Loucy (cell line): ENCODE measurements around the gene SSX2B.
"Not testable (repeated sequence)": the region's sequence is repeated elsewhere in the genome, so short reads cannot be mapped to it uniquely, and the experiment has no call there.

Experiments
- EZH2phosphoT487 ChIP-seq: fragments of 200-600 bp; IDR thresholded peaks from 2 replicates; pipeline ENCODE4 v1.6.1; 2018; ENCODE audit warnings: antibody characterized with exemption, mild to moderate bottlenecking, moderate library complexity, borderline replicate concordance
- TF ChIP-seq, protein P1 (sequence below): fragments of 200-600 bp; sonication (generic); conservative IDR thresholded peaks from 2 replicates; pipeline ENCODE4 v1.5.1; 2014; ENCODE audit warnings: mild to moderate bottlenecking, antibody characterized with exemption, low read length

DNA sequence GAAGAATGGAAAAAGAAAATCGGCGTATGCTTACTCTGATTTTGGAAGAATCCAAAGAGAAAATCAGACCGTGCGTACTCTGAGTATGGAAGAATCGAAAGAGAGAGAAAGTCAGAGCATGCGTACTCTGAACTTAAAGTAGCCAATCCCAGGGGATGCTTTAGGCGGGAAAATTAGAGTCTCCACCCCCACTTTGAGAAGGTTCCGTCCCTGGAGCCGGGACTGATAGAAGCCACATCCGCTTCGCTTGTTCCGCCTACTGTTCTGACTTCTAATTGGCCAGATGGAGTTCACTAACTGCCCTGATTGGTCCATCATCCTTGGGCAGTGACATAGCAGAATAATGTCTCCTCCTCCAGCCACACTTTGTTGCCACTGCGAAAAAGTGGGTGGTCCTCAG is 44.0 kb upstream of the SSX2B start, which contains the start of gene SSX2:
- TF ChIP-seq, protein P1, sequence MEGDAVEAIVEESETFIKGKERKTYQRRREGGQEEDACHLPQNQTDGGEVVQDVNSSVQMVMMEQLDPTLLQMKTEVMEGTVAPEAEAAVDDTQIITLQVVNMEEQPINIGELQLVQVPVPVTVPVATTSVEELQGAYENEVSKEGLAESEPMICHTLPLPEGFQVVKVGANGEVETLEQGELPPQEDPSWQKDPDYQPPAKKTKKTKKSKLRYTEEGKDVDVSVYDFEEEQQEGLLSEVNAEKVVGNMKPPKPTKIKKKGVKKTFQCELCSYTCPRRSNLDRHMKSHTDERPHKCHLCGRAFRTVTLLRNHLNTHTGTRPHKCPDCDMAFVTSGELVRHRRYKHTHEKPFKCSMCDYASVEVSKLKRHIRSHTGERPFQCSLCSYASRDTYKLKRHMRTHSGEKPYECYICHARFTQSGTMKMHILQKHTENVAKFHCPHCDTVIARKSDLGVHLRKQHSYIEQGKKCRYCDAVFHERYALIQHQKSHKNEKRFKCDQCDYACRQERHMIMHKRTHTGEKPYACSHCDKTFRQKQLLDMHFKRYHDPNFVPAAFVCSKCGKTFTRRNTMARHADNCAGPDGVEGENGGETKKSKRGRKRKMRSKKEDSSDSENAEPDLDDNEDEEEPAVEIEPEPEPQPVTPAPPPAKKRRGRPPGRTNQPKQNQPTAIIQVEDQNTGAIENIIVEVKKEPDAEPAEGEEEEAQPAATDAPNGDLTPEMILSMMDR, result not testable (repeated sequence)
- TF ChIP-seq EZH2phosphoT487, result not testable (repeated sequence)
